ENCODE results near the gene CLIP1. TPM values are rescaled to one million over a fixed set of nuclear protein-coding genes. Genes with fewer than 3 reads are reported as not detected.

CLIP1 gene
- total and polyA plus RNA-seq, 4 donors = 26.6 to 93.7 (median 45.8) TPM

DNA sequence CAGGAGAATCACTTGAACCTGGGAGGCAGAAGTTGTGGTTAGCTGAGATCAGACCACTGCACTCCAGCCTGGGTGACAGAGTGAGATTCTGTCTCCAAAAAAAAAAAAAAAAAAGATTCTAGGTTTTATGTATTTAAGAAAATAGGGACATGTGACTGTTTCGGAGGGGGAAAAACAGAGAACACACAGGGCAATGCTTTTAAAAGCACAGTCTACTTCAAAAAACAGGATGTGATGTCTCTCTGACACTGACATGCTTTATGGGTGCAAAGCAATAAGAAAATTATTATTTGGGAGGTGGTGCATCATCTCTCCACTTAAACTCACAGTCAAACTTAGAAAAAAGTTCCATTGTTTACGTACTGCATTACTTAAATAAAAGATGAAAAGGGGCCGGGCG is 28.7 kb downstream of the CLIP1 start:
- Histone ChIP-seq H3K4me1 (ENCODE audit: control insufficient read depth in 5 of 5, insufficient read depth in 5 of 5, low read length in 5 of 5) (no peaks in the 10 kb centered on the region), H3K9ac (ENCODE audit: insufficient read depth in 1 of 2, low read length in 2 of 2) (no peak overlapping the region), H3K27me3 (ENCODE audit: control insufficient read depth in 3 of 3, insufficient read depth in 3 of 3, low read length in 2 of 3) (no peaks in the 10 kb centered on the region), H3K27ac (ENCODE audit: low read depth in 1 of 2, low read length in 1 of 2) (no peak overlapping the region), H3K4me3 (no peak overlapping the region), H3K9me3 (ENCODE audit: control insufficient read depth in 4 of 4, insufficient read depth in 3 of 4, low read length in 3 of 4) (no peaks in the 10 kb centered on the region), H3K36me3 (ENCODE audit: control insufficient read depth in 4 of 4, insufficient read depth in 4 of 4, low read length in 4 of 4) (peaks cover 0 to 5% (median 0%) of the 10 kb centered on the region in 4 donors)
- WGBS, 2 donors = 84 to 87% methylated on average over 4 of the region's 4 CpGs
- ATAC-seq (ENCODE audit: insufficient read depth, low FRiP score) (no peak), DNase-seq (no peak)
- TF ChIP-seq, protein P1, sequence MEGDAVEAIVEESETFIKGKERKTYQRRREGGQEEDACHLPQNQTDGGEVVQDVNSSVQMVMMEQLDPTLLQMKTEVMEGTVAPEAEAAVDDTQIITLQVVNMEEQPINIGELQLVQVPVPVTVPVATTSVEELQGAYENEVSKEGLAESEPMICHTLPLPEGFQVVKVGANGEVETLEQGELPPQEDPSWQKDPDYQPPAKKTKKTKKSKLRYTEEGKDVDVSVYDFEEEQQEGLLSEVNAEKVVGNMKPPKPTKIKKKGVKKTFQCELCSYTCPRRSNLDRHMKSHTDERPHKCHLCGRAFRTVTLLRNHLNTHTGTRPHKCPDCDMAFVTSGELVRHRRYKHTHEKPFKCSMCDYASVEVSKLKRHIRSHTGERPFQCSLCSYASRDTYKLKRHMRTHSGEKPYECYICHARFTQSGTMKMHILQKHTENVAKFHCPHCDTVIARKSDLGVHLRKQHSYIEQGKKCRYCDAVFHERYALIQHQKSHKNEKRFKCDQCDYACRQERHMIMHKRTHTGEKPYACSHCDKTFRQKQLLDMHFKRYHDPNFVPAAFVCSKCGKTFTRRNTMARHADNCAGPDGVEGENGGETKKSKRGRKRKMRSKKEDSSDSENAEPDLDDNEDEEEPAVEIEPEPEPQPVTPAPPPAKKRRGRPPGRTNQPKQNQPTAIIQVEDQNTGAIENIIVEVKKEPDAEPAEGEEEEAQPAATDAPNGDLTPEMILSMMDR (IDR thresholded peaks at IDR 0.05; ENCODE audit: control extremely low read depth, extremely low read depth) = no peak

DNA sequence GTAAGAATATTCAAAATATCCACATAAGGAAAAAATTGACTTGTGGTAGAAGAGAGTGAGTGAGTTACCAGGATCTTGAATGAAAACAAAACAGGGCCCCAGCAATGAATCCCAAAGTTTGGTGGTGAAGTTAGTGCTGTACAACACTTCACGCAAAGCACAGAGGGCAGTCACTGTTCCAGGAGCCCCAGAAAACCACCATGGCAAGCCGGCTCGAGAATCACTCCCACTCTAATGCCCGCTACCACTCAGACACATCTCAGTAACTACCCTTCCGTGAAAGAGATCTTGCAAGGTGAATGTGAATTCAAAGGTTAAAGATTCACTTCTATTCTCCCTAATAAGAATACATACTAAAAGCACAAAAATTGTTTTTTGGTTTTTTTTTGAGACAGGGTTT is 30.1 kb downstream of the CLIP1 start:
- 96 to 99% methylated on average over 5 of the region's 5 CpGs for WGBS, 2 donors
- H3K4me3 ChIP-seq = no peak overlapping the region
- H3K36me3 ChIP-seq (ENCODE audit: control insufficient read depth in 4 of 4, insufficient read depth in 4 of 4, low read length in 4 of 4) = peaks cover 0 to 5% (median 0%) of the 10 kb centered on the region in 4 donors
- no peak overlapping the region for H3K27ac ChIP-seq (ENCODE audit: low read depth in 1 of 2, low read length in 1 of 2)
- no peaks in the 10 kb centered on the region for H3K4me1 ChIP-seq (ENCODE audit: control insufficient read depth in 5 of 5, insufficient read depth in 5 of 5, low read length in 5 of 5)
- DNase-seq (no peak), ATAC-seq (ENCODE audit: insufficient read depth, low FRiP score) (no peak)
- TF ChIP-seq, protein P1 (IDR thresholded peaks at IDR 0.05; ENCODE audit: control extremely low read depth, extremely low read depth) = no peak
- no peaks in the 10 kb centered on the region for H3K9me3 ChIP-seq (ENCODE audit: control insufficient read depth in 4 of 4, insufficient read depth in 3 of 4, low read length in 3 of 4)
- H3K9ac ChIP-seq (ENCODE audit: insufficient read depth in 1 of 2, low read length in 2 of 2) = no peak overlapping the region
- no peaks in the 10 kb centered on the region for H3K27me3 ChIP-seq (ENCODE audit: control insufficient read depth in 3 of 3, insufficient read depth in 3 of 3, low read length in 2 of 3)

DNA sequence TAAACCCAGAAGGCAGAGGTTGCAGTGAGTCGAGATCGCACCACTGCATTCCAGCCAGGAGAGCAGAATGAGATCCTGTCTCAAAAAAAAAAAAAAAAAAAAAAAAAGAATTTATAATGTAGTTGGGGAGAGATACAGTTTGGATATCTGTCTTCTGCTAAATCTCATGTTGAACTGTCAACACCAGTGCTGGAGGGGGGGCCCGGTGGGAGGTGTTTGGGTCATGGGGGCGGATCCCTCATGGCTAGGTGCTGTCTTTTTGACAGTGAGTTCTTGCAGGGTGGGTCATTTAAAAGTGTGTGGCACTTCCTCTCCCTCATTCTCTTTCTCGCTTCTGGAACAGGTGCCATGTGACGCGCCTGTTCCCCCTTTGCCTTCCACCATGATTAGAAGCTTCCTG is 32.8 kb downstream of the CLIP1 start:
- no peaks in the 10 kb centered on the region for H3K9me3 ChIP-seq (ENCODE audit: control insufficient read depth in 4 of 4, insufficient read depth in 3 of 4, low read length in 3 of 4)
- ATAC-seq (ENCODE audit: insufficient read depth, low FRiP score) (no peak), DNase-seq (no peak)
- TF ChIP-seq, protein P1 (IDR thresholded peaks at IDR 0.05; ENCODE audit: control extremely low read depth, extremely low read depth) = no peak
- H3K4me3 ChIP-seq = no peak overlapping the region
- no peak overlapping the region for H3K9ac ChIP-seq (ENCODE audit: insufficient read depth in 1 of 2, low read length in 2 of 2)
- H3K27me3 ChIP-seq (ENCODE audit: control insufficient read depth in 3 of 3, insufficient read depth in 3 of 3, low read length in 2 of 3) = no peaks in the 10 kb centered on the region
- H3K27ac ChIP-seq (ENCODE audit: low read depth in 1 of 2, low read length in 1 of 2) = no peak overlapping the region
- H3K36me3 ChIP-seq (ENCODE audit: control insufficient read depth in 4 of 4, insufficient read depth in 4 of 4, low read length in 4 of 4) = no peaks in the 10 kb centered on the region
- WGBS, 2 donors = 93 to 95% methylated on average over 7 of the region's 7 CpGs
- no peaks in the 10 kb centered on the region for H3K4me1 ChIP-seq (ENCODE audit: control insufficient read depth in 5 of 5, insufficient read depth in 5 of 5, low read length in 5 of 5)

DNA sequence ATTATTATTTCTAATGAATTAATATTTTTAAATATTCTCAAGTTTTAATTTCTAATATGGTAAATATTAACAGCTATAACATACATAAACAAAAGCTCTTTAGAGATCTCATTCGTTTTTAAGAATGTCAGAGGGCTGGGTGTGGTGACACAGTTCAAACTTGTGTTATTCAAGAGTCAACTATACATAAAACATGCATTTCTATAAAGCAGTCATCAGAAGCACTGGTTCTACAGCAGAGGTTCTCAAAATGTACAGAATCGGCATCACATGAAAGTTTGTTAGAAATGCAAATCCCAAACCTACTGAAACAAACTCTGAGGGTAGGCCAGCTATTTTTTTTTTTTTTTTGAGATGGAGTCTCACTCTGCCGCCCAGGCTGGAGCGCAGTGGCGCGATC is 34.6 kb downstream of the CLIP1 start:
- Histone ChIP-seq H3K9me3 (ENCODE audit: control insufficient read depth in 4 of 4, insufficient read depth in 3 of 4, low read length in 3 of 4) (no peaks in the 10 kb centered on the region), H3K4me3 (no peak overlapping the region)
- DNase-seq = no peak

More for the DNA sequence above, 34.6 kb downstream of the CLIP1 start:
- H3K9ac ChIP-seq (ENCODE audit: insufficient read depth in 1 of 2, low read length in 2 of 2) = no peak overlapping the region
- no peak for ATAC-seq (ENCODE audit: insufficient read depth, low FRiP score)
- H3K27me3 ChIP-seq (ENCODE audit: control insufficient read depth in 3 of 3, insufficient read depth in 3 of 3, low read length in 2 of 3) = no peaks in the 10 kb centered on the region
- no peaks in the 10 kb centered on the region for H3K36me3 ChIP-seq (ENCODE audit: control insufficient read depth in 4 of 4, insufficient read depth in 4 of 4, low read length in 4 of 4)
- WGBS, 2 donors = 91 to 96% methylated on average over 6 of the region's 6 CpGs
- H3K27ac ChIP-seq (ENCODE audit: low read depth in 1 of 2, low read length in 1 of 2) = no peak overlapping the region
- TF ChIP-seq, protein P1 (IDR thresholded peaks at IDR 0.05; ENCODE audit: control extremely low read depth, extremely low read depth) = no peak
- peaks cover 0 to 2% (median 0%) of the 10 kb centered on the region in 5 donors for H3K4me1 ChIP-seq (ENCODE audit: control insufficient read depth in 5 of 5, insufficient read depth in 5 of 5, low read length in 5 of 5)

All from lung (tissue), 12 donors.